ENCODE data around the gene OCIAD1.
"Not testable (repeated sequence)": the region's sequence is repeated elsewhere in the genome, so short reads cannot be mapped to it uniquely, and the experiment has no call there.

The OCIAD1 gene

GRCh38 chr4:48800155-48800554 is 30.7 kb upstream of the OCIAD1 start:
- H3K9me3 Mint-ChIP-seq: not testable (repeated sequence)

GRCh38 chr4:48801016-48801715 is 29.7 kb upstream of the OCIAD1 start:
- H3K27ac Mint-ChIP-seq: no peak overlapping the region
- DNase-seq (ENCODE audit: low spot score): no peak
- H3K9me3 Mint-ChIP-seq: no peaks in the 10 kb centered on the region
- H3K4me1 Mint-ChIP-seq (ENCODE audit: low read depth): peaks cover 1% of the 10 kb centered on the region
- no peaks in the 10 kb centered on the region for H3K36me3 Mint-ChIP-seq (ENCODE audit: low read depth)
- H3K27me3 Mint-ChIP-seq (ENCODE audit: low read depth): no peaks in the 10 kb centered on the region
- H3K4me3 Mint-ChIP-seq: no peak overlapping the region

More at GRCh38 chr4:48800155-48800554, 30.7 kb upstream of the OCIAD1 start:
- not testable (repeated sequence) for H3K4me3 Mint-ChIP-seq; DNase-seq (ENCODE audit: low spot score); H3K4me1 Mint-ChIP-seq (ENCODE audit: low read depth); H3K36me3 Mint-ChIP-seq (ENCODE audit: low read depth); H3K27me3 Mint-ChIP-seq (ENCODE audit: low read depth); H3K27ac Mint-ChIP-seq

GRCh38 chr4:48804584-48805301 is 26.1 kb upstream of the OCIAD1 start:
- H3K36me3 Mint-ChIP-seq (ENCODE audit: low read depth): no peaks in the 10 kb centered on the region
- H3K9me3 Mint-ChIP-seq: no peaks in the 10 kb centered on the region
- no peak for DNase-seq (ENCODE audit: low spot score)
- no peaks in the 10 kb centered on the region for H3K27me3 Mint-ChIP-seq (ENCODE audit: low read depth)
- peaks cover 4% of the 10 kb centered on the region for H3K4me1 Mint-ChIP-seq (ENCODE audit: low read depth)
- H3K27ac Mint-ChIP-seq: no peak overlapping the region
- no peak overlapping the region for H3K4me3 Mint-ChIP-seq

GRCh38 chr4:48812866-48813265 is 18.0 kb upstream of the OCIAD1 start:
- Mint-ChIP-seq H3K36me3 (ENCODE audit: low read depth) (no peaks in the 10 kb centered on the region), H3K9me3 (no peaks in the 10 kb centered on the region), H3K27me3 (ENCODE audit: low read depth) (peaks cover 17% of the 10 kb centered on the region), H3K4me3 (no peak overlapping the region), H3K4me1 (ENCODE audit: low read depth) (peaks cover 11% of the 10 kb centered on the region), H3K27ac (no peak overlapping the region)
- DNase-seq (ENCODE audit: low spot score): no peak

GRCh38 chr4:48813964-48814363 is 16.9 kb upstream of the OCIAD1 start:
- no peaks in the 10 kb centered on the region for H3K36me3 Mint-ChIP-seq (ENCODE audit: low read depth)
- peaks cover 8% of the 10 kb centered on the region for H3K4me1 Mint-ChIP-seq (ENCODE audit: low read depth)
- peaks cover 17% of the 10 kb centered on the region for H3K27me3 Mint-ChIP-seq (ENCODE audit: low read depth)
- no peak overlapping the region for H3K4me3 Mint-ChIP-seq
- DNase-seq (ENCODE audit: low spot score): no peak
- no peak overlapping the region for H3K27ac Mint-ChIP-seq
- H3K9me3 Mint-ChIP-seq: no peaks in the 10 kb centered on the region

GRCh38 chr4:48815483-48815882 is 15.4 kb upstream of the OCIAD1 start:
- no peak for DNase-seq (ENCODE audit: low spot score)
- Mint-ChIP-seq H3K27ac (no peak overlapping the region), H3K9me3 (no peaks in the 10 kb centered on the region), H3K4me3 (no peak overlapping the region), H3K4me1 (ENCODE audit: low read depth) (peaks cover 8% of the 10 kb centered on the region), H3K27me3 (ENCODE audit: low read depth) (peaks cover 28% of the 10 kb centered on the region), H3K36me3 (ENCODE audit: low read depth) (no peaks in the 10 kb centered on the region)

GRCh38 chr4:48816297-48816696 is 14.6 kb upstream of the OCIAD1 start:
- H3K4me1 Mint-ChIP-seq (ENCODE audit: low read depth); H3K4me3 Mint-ChIP-seq; H3K27ac Mint-ChIP-seq; H3K9me3 Mint-ChIP-seq; H3K36me3 Mint-ChIP-seq (ENCODE audit: low read depth); DNase-seq (ENCODE audit: low spot score): not testable (repeated sequence)
- peaks cover 35% of the 10 kb centered on the region for H3K27me3 Mint-ChIP-seq (ENCODE audit: low read depth)

GRCh38 chr4:48816971-48817370 is 13.9 kb upstream of the OCIAD1 start:
- peaks cover 5% of the 10 kb centered on the region for H3K4me1 Mint-ChIP-seq (ENCODE audit: low read depth)
- H3K36me3 Mint-ChIP-seq (ENCODE audit: low read depth): no peaks in the 10 kb centered on the region
- H3K9me3 Mint-ChIP-seq: no peaks in the 10 kb centered on the region
- peaks cover 36% of the 10 kb centered on the region for H3K27me3 Mint-ChIP-seq (ENCODE audit: low read depth)
- H3K4me3 Mint-ChIP-seq: no peak overlapping the region
- DNase-seq (ENCODE audit: low spot score): no peak
- H3K27ac Mint-ChIP-seq: no peak overlapping the region

GRCh38 chr4:48821431-48821830 is 9.5 kb upstream of the OCIAD1 start:
- not testable (repeated sequence) for H3K36me3 Mint-ChIP-seq (ENCODE audit: low read depth); H3K9me3 Mint-ChIP-seq; H3K4me1 Mint-ChIP-seq (ENCODE audit: low read depth); DNase-seq (ENCODE audit: low spot score); H3K4me3 Mint-ChIP-seq; H3K27ac Mint-ChIP-seq
- H3K27me3 Mint-ChIP-seq (ENCODE audit: low read depth): peaks cover 30% of the 10 kb centered on the region

GRCh38 chr4:48827622-48828021 is 3.3 kb upstream of the OCIAD1 start:
- Mint-ChIP-seq H3K27ac (no peak overlapping the region), H3K9me3 (no peaks in the 10 kb centered on the region), H3K36me3 (ENCODE audit: low read depth) (peaks cover 11% of the 10 kb centered on the region), H3K27me3 (ENCODE audit: low read depth) (peaks cover 3% of the 10 kb centered on the region), H3K4me1 (ENCODE audit: low read depth) (peaks cover 13% of the 10 kb centered on the region), H3K4me3 (no peak overlapping the region)
- DNase-seq (ENCODE audit: low spot score): no peak

- peak overlapping the region; percentile 100 for H3K27ac Mint-ChIP-seq
- H3K4me3 Mint-ChIP-seq: peak overlapping the region; percentile 100
- H3K9me3 Mint-ChIP-seq: no peaks in the 10 kb centered on the region
- no peak for DNase-seq (ENCODE audit: low spot score)
- no peaks in the 10 kb centered on the region for H3K27me3 Mint-ChIP-seq (ENCODE audit: low read depth)
- H3K4me1 Mint-ChIP-seq (ENCODE audit: low read depth): peaks cover 15% of the 10 kb centered on the region
- H3K36me3 Mint-ChIP-seq (ENCODE audit: low read depth): peaks cover 32% of the 10 kb centered on the region
These were observed 693 bp downstream of the OCIAD1 start for GRCh38 chr4:48831532-48832030.

GRCh38 chr4:48832571-48832970 is 1.7 kb downstream of the OCIAD1 start:
- Mint-ChIP-seq H3K27ac (peak overlapping the region; percentile 23), H3K4me3 (peak overlapping the region; percentile 100), H3K4me1 (ENCODE audit: low read depth) (peaks cover 15% of the 10 kb centered on the region), H3K9me3 (no peaks in the 10 kb centered on the region), H3K27me3 (ENCODE audit: low read depth) (no peaks in the 10 kb centered on the region), H3K36me3 (ENCODE audit: low read depth) (peaks cover 33% of the 10 kb centered on the region)
- no peak for DNase-seq (ENCODE audit: low spot score)

- DNase-seq (ENCODE audit: low spot score): no peak
- Mint-ChIP-seq H3K9me3 (no peaks in the 10 kb centered on the region), H3K27ac (no peak overlapping the region), H3K36me3 (ENCODE audit: low read depth) (peaks cover 47% of the 10 kb centered on the region), H3K27me3 (ENCODE audit: low read depth) (no peaks in the 10 kb centered on the region), H3K4me3 (no peak overlapping the region), H3K4me1 (ENCODE audit: low read depth) (peaks cover 9% of the 10 kb centered on the region)
These were observed 5.8 kb downstream of the OCIAD1 start for GRCh38 chr4:48836658-48837057.

- Mint-ChIP-seq H3K4me1 (ENCODE audit: low read depth) (peaks cover 1% of the 10 kb centered on the region), H3K36me3 (ENCODE audit: low read depth) (peaks cover 54% of the 10 kb centered on the region), H3K27ac (no peak overlapping the region), H3K4me3 (no peak overlapping the region), H3K9me3 (no peaks in the 10 kb centered on the region), H3K27me3 (ENCODE audit: low read depth) (no peaks in the 10 kb centered on the region)
- DNase-seq (ENCODE audit: low spot score): no peak
These were observed 10.3 kb downstream of the OCIAD1 start for GRCh38 chr4:48841045-48841827.
